Spleen (tissue), 7 donors: ENCODE measurements around the gene CFAP58.

Experiments
- POLR2A ChIP-seq, 3 donors: fragments of 450-650 bp; IDR thresholded peaks; one replicate each; pipeline ENCODE4 v1.5.1; 2017; ENCODE audit warnings: antibody characterized with exemption in 3 of 3, mild to moderate bottlenecking in 1 of 3
- POLR2AphosphoS5 ChIP-seq, 3 donors: sonication (generic); formaldehyde crosslinking; IDR thresholded peaks; one replicate each; pipeline ENCODE4 v1.5.1; 2017; ENCODE audit warnings: antibody characterized with exemption in 3 of 3
- TF ChIP-seq, protein P1 (sequence below), 11 experiments: fragments of 200-600 bp in 7 of 11; fragments of 450-650 bp in 4 of 11; sonication (generic) in 4 of 11; IDR thresholded peaks in 8 of 11; conservative IDR thresholded peaks in 3 of 11; 1 replicate in 7 of 11; 2 replicates in 4 of 11; pipeline versions ENCODE4 v1.4.0 to v1.8.0; 2016 to 2021; ENCODE audit warnings: antibody characterized with exemption in 11 of 11, inconsistent platforms in 4 of 11, mild to moderate bottlenecking in 1 of 11
- donor health status: DM: no; HTN: no; CAD: no; lungs with moderate emphysema.
- donor health status: DM: no; HTN: no; CAD: no.
- donor health status: DM: no; HTN: no; CAD: no.

- TF ChIP-seq POLR2A (IDR thresholded peaks at IDR 0.05), result no peak
- TF ChIP-seq, protein P1, sequence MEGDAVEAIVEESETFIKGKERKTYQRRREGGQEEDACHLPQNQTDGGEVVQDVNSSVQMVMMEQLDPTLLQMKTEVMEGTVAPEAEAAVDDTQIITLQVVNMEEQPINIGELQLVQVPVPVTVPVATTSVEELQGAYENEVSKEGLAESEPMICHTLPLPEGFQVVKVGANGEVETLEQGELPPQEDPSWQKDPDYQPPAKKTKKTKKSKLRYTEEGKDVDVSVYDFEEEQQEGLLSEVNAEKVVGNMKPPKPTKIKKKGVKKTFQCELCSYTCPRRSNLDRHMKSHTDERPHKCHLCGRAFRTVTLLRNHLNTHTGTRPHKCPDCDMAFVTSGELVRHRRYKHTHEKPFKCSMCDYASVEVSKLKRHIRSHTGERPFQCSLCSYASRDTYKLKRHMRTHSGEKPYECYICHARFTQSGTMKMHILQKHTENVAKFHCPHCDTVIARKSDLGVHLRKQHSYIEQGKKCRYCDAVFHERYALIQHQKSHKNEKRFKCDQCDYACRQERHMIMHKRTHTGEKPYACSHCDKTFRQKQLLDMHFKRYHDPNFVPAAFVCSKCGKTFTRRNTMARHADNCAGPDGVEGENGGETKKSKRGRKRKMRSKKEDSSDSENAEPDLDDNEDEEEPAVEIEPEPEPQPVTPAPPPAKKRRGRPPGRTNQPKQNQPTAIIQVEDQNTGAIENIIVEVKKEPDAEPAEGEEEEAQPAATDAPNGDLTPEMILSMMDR (IDR thresholded peaks at IDR 0.05 in 8 of 11, conservative IDR thresholded peaks at IDR 0.05 in 3 of 11), result peak; percentile 72 to 92 (median 84)
- peak; percentile 75 to 89 (median 81) for TF ChIP-seq POLR2AphosphoS5 (IDR thresholded peaks at IDR 0.05)
These were observed at the start of gene CFAP58 for GRCh38 chr10:104353325-104354048.
